Kidney epithelial cell (primary cell): Measurements from ENCODE around the gene ANKRD7. TPM values are rescaled to one million over a fixed set of nuclear protein-coding genes. Genes with fewer than 3 reads are reported as not detected.

Experiments used
- DNase-seq: peaks from one replicate; pipeline ENCODE4 v3.0.0-alpha.2; 2010; ENCODE audit warnings: low read depth
- H3K27me3 ChIP-seq: 2 replicates; pipeline ENCODE4 v1.6.0; 2011; ENCODE audit warnings: low read length; ENCODE audit not compliant: control insufficient read depth, insufficient read depth
- H3K36me3 ChIP-seq: 2 replicates; pipeline ENCODE4 v1.5.1; 2011; ENCODE audit warnings: low read length; ENCODE audit not compliant: control insufficient read depth, insufficient read depth
- H3K4me3 ChIP-seq: 2 replicates; pipeline ENCODE4 v1.5.1; 2011; ENCODE audit warnings: low read depth, mild to moderate bottlenecking, control low read depth, low read length
- CTCF ChIP-seq: IDR thresholded peaks from 2 replicates; pipeline ENCODE4 v1.5.1; 2011; ENCODE audit warnings: mild to moderate bottlenecking, moderate library complexity, low read length, control low read depth, inconsistent platforms; ENCODE audit not compliant: insufficient read depth, poor library complexity, severe bottlenecking
- total RNA-seq: library from RNA; depleted of rRNA; stranded (reverse); fragments of >200 nt; gene quantifications from 2 replicates; pipeline ENCODE4 v1.2.3, GENCODE V29; 2015

ANKRD7 gene
- total RNA-seq, 1 donor from 2014 or later: 1.0 TPM

GRCh38 chr7:118288098-118288497, 63.6 kb downstream of the ANKRD7 start:
- H3K36me3 ChIP-seq: no peaks in the 10 kb centered on the region
- DNase-seq: no peak
- H3K27me3 ChIP-seq: no peaks in the 10 kb centered on the region
- TF ChIP-seq CTCF: no peak
- no peak overlapping the region for H3K4me3 ChIP-seq

- no peak for TF ChIP-seq CTCF
- no peak overlapping the region for H3K4me3 ChIP-seq
- DNase-seq: no peak
- H3K27me3 ChIP-seq: no peaks in the 10 kb centered on the region
- no peaks in the 10 kb centered on the region for H3K36me3 ChIP-seq
Observed at GRCh38 chr7:118289476-118289875, 65.0 kb downstream of the ANKRD7 start.

Other genes with a start within 250 kb of the ANKRD7 start
- 50.9 and 82.2 TPM in 2 replicates for gene LSM8, start 40.5 kb upstream of the ANKRD7 start, total RNA-seq